ENCODE results near the gene OR2D2.
"Not testable (repeated sequence)": the region's sequence is repeated elsewhere in the genome, so short reads cannot be mapped to it uniquely, and the experiment has no call there.

Gene OR2D2, protein sequence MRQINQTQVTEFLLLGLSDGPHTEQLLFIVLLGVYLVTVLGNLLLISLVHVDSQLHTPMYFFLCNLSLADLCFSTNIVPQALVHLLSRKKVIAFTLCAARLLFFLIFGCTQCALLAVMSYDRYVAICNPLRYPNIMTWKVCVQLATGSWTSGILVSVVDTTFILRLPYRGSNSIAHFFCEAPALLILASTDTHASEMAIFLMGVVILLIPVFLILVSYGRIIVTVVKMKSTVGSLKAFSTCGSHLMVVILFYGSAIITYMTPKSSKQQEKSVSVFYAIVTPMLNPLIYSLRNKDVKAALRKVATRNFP
- total RNA-seq = 0 to 0.16 (median 0) reads per million in 18 experiments

DNA sequence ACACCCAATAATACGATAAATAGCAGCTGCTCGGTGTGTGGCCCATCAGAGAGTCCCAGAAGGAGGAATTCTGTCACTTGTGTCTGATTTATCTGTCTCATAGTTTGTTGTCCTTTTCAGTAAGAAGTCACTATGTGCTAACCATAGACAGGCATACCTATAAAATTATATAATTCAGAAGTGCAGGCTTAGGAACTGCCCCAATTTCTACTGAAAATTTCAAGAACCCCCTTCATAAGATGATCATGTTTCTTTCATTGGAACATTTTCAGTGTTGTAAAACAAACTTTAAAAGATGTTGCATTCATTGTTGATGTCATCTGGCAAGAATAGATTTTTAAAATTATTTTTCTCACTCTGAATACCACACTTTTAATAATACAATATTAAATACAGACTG is at the start of gene OR2D2:
Gene OR2D2 (minus strand): TSS at position 101 of the 400 bp plus-strand sequence. CDS start 0 bp downstream, at position 101.
- DNase-seq = no peak

DNA sequence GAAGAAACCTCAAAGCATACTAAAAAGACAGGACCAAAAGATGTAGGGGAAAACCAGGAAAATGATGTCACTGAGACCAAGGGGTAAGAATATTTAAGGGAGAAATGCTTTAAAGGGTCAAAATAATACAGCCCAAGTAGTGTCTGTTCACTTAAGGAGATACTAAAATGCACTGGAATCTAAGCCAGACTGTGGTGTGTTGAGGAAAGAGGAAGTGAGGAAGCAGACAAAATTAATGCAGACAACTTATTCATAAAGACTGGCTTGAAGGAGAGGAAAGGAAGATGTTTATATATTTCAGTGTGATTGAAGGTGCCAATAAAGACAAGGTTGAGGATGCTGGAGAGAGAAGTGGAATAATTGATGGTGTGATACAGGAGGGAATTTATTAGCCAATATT is 49.7 kb upstream of the OR2D2 start:
- no peak for DNase-seq

DNA sequence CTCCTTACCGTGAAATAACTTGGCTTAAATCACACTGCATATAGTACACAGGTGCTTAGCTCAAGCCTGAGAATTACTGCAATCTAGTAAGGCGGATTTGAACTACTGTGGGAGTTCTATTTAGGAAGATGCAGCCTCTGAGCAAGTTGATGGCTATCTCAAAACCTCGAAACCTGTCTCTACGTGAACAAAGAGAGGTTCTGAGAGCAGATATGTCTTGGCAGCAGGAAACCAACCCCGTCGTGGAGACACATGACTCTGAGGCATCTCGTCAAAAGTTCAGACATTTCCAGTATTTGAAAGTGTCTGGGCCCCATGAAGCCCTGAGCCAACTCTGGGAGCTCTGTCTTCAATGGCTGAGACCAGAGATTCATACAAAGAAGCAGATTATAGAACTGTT is 39.8 kb upstream of the OR2D2 start:
- DNase-seq = no peak

DNA sequence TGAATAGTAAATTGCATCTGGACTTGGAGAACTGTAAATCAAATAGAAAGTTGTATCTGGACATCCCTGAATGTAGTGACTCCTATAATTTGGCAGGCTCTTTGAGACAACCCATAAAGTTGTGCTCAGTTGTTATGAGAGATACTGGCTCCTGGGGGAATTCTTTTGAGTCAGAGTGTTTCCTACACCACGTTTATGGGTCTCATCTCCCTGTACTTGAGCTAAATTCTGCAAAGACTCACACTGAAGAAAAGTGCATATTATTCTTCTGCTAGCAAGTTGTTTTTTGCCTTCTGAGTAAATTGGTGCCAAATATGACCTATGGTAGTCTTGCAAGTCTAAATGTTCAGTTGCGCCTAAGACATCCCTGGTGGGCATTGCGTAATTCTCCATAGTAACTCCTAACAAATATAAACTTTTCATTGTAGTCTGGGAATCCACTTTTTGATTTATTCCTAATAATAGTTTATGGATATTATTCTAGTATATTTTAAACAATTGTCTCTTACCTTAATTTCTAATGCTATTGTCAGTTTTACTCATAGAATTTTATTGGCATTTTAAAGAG is 38.9 kb upstream of the OR2D2 start:
- no peak for DNase-seq

DNA sequence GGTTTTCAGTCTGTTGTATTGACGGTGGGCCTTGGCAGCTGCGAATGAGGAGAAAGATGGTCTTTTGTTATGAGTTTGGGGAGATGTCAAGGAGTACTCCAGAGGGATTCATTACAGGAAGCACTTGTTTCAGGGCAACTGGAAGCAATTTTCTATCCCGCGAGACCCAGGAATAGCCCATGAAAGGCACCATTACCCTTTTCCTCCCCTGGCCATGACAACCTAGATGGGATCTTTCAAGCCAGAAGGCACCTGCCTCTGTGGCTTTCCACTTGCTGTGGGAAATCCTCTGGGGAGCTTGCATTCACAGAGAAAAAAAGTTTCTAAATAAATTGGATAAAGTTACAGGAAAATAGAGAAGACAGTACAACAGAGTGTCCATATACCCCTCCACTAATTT is 36.6 kb upstream of the OR2D2 start:
- DNase-seq = no peak

DNA sequence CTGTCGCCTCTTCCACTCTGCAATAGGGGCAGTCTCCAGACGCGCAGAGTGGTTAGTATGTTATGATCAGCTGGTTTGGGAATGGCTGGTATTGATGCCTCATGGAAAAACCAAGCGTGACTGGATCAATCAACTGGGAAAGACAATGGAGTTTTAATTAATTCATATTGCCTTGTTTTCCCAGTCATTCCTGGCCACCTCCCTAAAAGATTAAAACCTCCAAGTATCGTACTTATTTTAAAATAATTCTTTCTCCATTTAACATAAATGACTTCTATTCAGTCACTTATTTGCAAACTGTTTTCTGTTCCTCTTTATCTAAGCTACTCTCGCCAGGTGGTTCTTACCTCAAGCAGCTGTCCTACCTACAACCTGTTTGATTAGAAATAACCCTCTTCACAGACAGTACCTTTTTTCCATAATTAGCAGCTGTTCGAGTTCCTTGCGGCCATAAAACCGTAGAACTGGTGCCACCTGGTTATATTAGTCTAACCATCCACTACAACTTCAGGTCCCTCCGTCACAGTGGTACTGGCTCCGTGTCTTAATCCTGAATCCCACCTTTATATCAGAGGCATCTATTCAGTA is 34.8 kb upstream of the OR2D2 start:
- DNase-seq = no peak

DNA sequence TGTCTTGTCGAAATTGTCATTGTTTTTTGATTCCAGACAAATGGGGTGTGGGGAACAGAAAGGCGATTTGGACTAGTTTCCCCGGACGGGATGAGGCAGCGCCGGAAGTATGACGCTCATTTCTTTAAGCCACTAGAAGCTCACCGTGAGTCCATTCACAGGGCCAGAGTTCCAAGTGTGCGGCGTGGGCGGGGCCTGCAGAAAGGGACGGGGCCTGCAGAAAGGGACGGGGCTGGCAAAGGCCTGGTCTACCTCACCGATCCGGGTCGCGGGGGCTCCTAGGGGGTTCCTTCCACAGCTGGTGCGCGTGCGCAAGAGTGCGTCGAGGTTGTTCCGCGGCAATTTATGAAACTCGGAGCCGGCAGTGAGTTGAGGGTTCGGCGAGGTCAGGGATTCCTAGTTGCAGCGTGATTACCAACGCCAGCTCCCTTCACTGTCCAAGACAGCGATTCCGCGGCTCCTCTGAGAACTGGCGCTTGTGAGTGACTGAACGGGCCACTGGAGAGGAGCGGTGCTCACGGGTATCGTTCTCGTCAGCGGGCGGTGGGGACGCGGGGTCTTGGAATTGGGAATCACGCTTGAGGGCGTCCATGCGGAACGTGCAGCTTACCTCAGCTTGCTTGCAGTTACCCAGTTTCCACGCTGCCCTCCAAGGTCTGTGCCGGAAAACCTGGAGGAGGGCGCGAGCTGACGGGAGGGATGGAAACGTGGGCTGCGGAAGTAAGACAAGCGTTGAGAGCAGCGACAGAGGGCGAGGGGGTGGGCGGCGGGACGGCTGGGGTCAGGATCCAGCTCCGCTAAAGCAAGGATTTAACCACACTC is 34.1 kb upstream of the OR2D2 start, which contains the start of gene ZNF215:
Gene ZNF215 (plus strand): TSS at position 219 of the 822 bp plus-strand sequence. CDS start 5,847 bp downstream, outside the sequence.
- peak; percentile 35 to 49 for DNase-seq

DNA sequence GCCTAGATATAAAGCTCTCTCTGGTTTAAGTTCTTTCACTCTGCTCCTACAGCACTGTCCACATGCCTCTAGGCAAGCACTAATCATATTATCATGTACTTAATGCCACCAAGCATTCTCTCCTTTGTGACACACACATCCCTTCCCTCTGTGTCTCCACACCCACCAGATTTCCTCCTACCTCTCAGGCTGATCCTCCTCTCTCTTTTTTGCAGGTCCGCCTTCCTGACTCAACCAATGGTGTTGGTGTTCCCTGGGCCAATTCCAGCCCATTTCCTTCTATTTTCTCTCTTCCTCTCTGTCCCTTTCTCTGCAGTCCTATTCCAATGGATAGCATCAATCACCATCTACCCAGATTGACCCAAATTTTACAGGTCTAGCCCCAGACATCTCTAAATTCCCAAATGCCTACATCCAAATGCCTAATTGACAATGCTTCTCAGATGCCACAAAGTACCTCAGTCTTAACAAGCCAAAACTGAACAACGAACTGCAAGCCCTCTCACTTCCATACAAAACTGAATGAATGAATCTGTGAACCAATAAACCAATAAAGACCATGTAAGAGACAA is 33.4 kb upstream of the OR2D2 start:
- no peak for DNase-seq

DNA sequence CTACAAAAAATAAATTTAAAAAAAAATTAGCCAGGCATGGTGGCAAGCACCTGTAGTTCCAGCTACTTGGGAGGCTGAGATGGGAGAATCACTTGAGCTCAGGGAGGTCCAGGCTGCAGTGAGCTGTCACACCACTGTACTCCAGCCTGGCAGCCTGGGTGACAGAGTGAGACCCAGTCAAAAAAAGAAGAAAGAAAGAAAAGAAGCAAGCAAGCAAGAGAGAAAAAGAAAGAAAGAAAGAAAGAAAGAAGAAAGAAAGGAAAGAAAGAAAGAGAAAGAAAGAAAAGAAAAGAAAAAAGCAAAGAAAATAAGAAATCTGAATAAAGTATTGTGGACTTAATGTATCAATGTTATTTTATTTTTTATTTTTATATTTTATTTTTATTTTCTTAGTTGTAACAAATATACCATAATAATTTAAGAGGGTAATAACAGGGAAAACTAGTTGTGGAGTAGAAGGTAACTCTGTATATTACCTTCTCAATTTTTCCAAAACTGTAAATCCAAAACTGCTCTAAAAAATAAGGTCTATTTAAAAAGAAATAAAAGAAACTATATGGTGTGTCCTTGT is 32.8 kb upstream of the OR2D2 start:
- DNase-seq = no peak

DNA sequence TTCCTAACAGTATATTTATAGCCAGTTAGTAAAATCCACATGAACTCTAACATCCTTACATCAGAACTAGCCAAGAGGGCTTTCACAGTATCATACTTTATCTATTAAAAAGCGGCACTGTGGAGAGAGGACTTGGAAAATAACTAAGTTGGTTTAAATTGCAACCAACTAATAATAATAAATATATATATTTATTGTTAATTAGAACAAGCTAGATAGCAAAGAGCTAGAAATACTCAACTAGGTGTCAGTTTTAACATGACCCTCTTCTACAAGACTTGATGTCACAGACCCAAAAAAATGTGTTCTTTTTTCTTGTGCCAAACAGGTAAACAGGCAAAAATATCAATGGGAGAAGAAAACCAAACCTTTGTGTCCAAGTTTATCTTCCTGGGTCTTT is 28.4 kb upstream of the OR2D2 start, which contains the start of gene OR2D3:
Gene OR2D3 (plus strand): TSS at position 301 of the 400 bp plus-strand sequence. CDS start 0 bp downstream, at position 301.
- no peak for DNase-seq

DNA sequence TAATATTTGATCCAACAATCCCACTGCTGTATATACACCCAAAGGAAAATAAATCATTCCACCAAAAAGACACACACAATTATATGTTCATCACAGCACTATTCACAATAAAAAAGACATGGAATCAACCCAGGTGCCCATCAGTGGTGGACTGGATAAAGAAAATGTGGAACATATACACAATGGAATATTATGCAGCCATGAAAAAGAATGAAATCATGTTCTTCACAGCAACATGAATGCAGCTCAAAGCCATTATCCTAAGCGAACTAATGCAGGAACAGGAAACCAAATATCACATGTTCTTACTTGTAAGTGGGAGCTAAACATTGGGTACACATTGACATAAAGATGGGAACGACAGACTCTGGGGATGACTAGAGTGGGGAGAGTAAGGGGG is 27.4 kb upstream of the OR2D2 start:
- no peak for DNase-seq

DNA sequence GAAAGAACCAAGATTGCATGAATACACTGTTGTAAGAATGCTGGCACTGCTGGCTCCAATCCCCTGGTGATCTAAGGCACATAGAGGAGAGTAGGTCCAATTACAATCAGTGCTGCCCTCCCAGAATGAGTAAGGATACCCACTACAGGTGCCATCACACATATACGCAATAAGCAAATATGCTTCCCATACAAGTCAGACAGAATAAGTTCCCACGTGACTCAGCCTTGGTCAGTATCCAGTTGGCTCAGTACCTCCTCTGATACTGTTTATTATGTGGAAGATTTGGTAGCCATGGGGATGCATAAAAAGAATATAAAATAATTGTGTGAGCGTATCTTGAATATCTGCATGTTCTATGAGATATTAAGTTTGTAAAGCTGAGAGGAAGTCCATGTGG is 19.6 kb upstream of the OR2D2 start:
- DNase-seq = no peak

DNA sequence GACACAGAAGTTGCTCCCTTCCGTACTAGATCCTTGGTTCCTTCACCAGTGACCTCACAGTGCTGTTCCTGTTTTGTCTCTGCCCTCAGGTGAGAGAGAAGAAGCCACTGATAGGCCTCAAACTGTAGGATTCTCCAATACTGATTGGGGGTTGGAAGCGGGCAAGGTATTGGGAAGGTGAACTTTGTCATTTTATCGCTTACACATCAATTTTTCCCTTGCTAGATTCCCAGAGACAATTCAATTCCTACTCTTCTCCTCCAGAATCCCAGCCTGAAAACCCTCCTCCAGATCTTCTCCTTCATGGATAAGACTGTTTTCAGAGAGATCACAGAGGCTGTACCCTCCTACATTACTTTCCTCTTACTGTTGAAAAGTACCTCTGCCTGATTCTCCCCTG is 19.1 kb upstream of the OR2D2 start:
- DNase-seq = no peak

DNA sequence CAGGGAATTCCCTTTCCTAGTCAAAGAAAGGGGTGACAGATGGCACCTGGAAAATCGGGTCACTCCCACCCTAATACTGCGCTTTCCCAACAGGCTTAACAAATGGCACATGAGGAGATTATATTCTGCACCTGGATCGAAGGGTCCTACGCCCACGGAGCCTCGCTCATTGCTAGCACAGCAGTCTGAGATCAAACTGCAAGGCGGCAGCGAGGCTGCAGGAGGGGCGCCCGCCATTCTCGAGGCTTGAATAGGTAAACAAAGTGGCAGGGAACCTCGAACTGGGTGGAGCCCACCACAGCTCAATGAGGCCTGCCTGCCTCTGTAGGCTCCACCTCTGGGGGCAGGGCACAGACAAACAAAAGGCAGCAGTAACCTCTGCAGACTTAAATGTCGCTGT is 12.5 kb upstream of the OR2D2 start:
- DNase-seq = not testable (repeated sequence)

DNA sequence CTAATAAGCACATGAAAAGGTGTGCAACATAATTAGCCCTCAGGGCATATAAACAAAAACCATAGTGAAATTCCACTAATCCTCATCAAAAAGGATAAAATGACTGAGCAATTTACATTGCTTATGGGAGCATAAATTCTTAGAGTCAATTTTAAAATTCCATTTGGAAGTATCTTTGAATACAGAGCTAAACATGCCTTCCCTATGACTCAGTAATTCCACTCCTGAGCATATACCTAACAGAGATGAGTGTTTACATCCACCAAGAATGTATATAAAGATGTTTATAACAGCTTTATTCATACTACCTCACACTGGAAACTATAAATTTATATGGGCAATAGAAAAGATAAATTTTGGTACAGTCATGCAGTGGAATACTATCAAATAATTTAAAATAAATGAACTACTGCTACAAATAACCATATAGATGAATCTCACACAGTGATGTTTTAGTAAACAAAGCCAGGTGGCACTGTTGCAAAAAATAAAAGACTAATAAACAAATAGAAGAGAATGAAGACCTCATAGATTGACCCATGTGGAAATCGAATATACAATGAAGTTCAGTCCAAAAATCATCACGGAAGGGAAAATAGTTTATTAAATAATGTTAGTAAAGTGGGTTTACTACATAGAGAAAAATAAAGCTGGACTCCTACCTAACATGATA is 8.2 kb upstream of the OR2D2 start:
- DNase-seq = no peak

DNA sequence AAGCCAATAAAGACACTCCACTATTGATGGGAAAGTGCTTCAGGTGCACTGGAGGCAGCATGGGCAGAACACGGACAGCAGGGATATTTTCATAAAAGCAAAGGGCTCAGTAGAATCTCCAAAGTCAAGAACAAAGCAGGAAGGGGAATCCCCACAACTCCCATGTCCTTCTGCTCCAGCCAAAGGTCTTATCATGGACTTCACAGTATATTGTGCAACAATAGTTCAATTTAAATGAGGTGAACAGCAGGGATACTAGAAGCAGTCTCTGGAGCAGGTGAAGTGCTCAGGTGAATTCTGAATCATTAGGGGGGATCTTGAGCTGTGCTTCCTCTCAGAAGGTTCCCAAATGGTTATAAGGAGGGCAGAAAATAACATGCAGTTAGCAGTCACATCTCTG is 6.6 kb upstream of the OR2D2 start:
- no peak for DNase-seq

DNA sequence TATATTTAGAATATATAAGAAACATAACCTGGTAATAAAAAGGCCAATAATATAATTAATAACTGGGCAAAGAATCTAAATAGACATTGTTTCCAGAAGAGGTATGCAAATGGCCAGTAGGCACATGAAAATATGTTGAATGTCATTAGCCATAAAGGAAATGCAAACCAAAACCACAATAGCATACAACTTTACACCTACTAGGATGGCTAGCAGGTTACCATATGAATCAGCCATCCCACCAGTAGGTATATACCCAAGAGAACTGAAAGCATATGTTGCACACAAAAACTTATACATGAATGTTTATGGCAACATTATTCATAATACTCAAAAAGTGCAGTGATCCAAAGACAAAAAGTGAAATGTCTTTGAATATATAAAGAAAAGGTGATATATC is 2.7 kb upstream of the OR2D2 start:
- DNase-seq = no peak

DNA sequence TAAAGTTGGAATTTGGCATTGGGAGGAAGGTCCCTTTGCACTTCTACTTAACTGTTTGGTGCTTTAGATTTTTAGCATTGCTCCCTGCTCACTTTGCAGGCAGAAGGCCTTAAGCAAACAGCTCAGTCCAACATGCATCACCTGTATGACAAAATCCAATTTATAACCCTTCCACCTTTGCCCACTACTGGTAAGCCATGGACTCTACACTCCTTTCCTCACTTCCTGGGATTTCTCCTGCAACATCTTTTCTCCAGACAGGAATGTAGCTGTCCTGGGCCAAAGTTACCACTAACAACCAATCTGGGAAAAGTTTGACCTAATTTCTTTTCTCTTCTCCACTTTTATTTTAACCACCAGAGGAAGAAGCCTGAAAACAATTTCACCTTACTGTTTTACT is 1.8 kb upstream of the OR2D2 start:
- DNase-seq = no peak

DNA sequence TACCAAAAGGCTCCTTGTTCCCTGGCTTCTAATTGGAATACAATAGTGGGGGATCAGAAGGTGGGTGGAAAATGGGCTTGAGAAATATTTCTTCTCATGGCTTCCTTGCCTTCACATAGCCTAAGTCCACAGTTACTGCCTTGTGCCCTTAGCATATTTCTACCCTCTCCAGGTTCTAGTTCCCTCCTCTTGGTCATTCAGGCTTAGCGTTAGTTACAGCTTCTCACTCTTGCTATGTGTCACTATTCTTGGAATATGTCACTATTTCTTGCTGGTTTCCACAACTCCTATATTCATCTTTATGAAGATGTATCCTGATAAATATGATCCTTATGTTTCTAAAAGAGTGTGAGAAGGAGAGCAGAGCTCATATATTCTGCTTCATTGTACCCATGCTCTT is 2.5 kb downstream of the OR2D2 start:
- DNase-seq = no peak

DNA sequence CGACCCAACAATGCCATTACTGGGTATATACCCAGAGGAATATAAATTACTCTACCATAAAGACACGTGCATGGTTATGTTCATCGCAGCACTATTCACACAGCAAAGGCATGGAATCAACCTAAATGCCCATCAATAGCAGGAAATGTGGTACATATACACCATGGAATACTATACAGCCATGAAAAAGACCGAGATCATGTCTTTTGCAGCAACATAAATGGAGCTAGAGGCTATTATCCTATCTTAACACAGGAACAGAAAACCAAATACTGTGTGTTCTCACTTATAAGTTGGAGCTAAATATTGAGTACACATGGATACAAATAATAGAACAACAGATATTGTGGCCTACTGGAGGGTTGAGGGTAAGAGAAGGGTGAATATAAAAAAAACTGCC is 3.5 kb downstream of the OR2D2 start:
- no peak for DNase-seq

DNA sequence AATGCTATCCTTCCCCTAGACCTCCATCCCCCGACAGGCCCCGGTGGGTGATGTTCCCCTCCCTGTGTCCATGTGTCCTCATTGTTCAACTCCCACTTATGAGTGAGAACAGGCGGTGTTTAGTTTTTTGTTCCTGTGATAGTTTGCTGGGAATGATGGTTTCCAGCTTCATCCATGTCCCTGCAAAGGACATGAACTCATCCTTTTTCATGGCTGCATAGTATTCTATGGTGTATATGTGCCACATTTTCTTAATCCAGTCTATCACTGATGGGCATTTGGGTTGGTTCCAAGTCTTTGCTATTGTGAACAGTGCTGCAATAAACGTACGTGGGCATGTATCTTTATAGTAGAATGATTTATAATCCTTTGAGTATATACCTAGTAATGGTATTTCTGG is 4.6 kb downstream of the OR2D2 start:
- not testable (repeated sequence) for DNase-seq

DNA sequence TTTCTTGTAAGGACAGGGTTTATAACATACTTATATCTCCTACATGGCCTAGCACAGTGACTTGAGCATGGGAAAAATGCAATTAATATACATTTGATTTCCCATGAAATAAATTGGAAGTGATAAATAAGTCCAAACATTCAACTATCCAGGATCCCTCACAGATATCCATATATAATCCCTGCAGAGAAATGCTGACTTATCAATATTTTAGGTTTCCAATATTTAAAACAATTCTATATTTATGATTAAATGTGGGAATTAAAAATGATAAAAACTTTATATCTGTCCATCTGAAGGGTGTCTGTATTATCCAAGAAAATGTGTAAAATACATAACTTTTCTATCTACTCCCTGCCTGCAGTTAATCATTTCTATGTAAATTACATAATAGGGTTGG is 9.5 kb downstream of the OR2D2 start:
- no peak for DNase-seq
